ENCODE data around the gene IL10RA.
A peak's percentile ranks its signal among the peaks of the same experiment; 100 is the strongest.
"Not testable (repeated sequence)": the region's sequence is repeated elsewhere in the genome, so short reads cannot be mapped to it uniquely, and the experiment has no call there.

Gene IL10RA

DNA sequence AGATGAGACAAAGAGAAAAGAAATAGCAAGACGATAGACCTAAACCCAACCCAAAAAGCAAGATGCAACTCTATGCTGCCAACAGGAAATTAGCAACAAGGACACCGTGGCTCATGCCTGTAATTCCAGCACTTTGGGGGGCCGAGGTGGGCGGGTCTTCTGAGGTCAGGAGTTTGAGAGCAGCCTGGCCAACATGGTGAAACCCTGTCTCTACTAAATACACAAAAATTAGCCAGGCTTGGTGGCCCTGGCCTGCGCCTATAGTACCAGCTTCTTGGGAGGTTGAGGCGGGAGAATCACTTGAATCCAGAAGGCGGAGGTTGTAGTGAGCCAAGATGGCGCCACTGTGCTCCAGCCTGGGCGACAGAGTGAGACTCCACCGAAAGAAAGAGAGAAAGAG lies 24.3 kb upstream of the IL10RA start:
- DNase-seq (ENCODE audit: low read depth) = no peak

DNA sequence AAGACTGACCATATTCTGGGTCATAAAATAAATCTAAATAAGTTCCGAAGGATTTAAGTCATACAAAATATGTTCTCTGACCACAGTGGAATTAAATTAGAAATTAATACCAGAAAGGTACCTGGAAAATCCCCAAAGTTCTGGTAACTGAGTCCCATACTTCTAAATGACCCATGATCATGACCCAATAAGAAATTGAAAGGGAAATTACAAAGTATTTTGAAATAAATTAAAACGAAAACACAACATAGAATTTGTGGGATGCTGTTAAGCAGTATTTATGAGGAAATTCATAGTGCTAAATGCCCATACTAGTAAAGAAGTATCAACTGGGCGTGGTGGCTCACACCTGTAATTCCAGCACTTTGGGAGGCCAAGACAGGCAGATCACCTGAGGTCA lies 23.4 kb upstream of the IL10RA start:
- DNase-seq (ENCODE audit: low read depth) = no peak

DNA sequence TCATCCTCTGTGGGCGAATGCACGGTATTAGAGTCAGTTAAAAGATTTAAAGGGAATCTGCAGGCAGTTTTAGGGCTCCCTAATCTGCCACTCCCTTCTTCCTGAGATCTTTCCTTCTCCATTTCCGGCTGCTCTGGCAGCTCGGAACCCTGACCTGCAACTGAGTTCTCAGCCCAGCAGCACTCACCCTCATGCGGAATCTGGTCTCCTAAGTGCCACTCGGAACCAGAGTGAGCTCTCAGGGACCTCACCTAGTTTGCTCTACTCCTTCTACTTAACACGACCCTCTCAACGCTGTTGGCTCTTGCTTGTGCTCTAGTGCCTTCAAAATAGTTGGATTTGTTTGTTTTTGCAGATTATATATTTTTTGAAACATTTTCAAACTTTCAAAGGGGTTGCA lies 19.3 kb upstream of the IL10RA start:
- DNase-seq (ENCODE audit: low read depth) = no peak

DNA sequence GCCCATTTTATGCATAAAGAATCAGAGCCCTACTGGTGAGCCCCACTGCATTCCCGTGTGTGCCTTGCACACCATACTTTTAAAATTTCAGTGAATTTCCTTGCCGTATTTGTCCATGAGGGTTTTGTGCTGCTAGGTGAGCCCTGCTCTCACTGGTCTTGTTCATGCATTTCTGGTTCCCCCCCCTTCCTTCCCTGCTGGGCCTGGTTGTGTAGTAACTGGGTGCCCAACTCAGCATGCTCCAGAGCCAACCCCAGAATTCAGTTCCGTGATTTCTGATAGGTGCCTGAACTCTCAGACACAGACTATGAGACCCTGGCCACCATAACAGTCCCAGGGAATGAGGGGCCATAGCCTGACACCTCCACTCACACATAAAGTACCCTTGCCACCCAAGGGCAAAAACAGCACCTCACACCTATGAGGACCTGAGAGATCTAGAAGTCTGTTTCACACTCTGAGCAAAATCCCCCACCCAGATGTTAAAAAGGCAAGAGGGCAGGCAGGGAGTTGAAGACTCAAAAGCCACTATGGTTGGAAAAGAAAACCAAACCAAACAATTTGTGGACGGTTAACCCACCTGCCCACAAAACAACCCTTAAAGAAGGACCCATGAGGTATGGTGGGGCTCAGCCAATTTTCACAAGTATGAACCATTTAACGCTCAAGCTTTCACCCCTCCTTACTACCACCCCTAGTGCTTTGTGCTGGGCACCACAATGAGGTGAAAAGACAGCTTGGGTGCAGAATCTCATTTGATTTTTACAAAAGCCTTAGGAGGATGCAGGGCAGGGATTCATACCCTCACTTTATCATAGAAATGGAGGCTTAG lies 16.8 kb upstream of the IL10RA start:
- DNase-seq (ENCODE audit: low read depth) = no peak

DNA sequence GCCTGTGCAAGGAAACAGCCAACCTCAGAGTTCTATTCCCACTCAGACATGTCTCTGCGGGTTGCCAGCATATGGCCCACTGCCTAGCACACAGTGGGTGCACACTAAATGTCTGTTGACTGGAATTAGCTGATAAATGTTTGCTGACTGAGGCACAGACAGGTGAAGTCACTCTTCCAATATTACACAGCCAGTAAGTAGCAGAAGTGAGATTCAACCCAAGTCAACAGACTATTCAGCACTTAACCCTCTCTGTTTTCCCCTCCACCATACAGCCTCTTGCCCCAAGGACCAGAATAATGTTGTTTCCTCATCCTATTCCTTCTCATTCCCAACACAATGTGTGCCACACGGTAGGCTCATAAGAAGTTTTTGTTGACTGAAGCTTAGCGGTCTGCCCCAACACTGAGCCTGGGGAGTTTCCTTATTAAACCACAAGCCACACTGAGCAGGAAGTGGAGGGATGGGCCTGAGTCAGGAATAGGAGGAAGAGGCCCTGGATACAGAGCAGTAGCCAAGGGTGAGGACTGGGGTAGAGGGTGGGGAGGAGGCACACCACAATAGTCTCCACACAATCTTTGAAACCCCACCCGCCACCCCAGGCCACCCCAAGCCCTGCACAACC lies 15.7 kb upstream of the IL10RA start:
- DNase-seq (ENCODE audit: low read depth) = no peak

DNA sequence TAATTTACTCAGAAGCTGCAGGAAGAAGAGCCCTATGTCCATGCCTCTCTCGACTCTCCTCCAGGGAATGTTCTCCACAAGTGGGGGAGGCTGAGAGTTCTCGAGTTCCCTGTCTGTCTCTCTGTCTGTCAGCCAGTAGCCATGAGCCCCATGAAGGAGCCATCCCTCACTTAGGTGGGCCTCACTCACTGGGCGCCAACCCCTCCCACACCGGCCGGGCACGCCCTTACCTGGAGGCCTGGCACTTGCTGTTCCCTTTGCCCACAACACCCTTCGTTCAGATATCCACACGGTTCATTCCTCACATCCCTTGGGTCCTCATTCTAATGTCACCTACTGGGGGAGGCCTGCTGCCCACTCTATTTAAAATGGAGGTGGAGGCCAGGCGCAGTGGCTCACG lies 14.2 kb upstream of the IL10RA start:
- no peak for DNase-seq (ENCODE audit: low read depth)

DNA sequence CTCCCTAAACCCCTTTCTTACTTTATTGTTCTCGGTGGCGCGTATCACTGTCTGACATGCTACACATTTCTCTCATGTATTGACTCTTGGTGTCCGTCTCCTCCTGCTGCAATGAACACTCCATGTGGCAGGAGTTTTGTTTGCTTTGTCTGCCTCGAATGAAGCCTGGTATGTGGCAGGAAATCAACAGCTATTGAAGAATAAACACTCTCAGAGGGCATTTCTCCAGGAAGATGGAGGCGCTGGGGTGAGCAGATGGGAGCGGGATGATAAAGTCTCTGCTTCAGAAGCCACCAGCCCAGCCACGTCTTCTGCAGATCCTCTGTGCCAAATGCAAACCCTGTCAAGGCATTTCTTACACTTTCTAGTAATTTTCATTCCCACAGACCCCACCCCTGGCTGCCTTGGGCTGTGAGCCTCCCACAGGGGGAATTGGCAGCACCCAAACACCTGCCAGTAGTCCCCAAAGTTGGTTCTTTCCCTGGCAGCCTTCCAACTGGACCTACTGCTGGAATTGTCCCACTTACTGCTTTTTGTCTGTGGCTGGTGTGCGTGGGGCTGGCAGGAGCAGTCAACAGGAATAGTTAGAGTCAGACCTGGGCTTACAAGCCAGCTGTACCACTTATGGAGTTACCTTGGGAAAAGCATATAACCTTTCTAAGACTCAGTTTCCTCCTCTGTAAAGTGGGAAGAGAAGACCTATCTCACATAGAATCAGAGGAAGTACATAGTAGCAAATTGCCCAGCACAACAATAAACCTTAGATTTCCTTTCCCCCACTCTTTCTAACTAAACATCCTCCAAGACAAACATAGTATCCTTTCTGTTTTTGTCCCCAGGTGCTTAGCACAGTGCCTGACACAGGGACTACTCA lies 13.3 kb upstream of the IL10RA start:
- no peak for DNase-seq (ENCODE audit: low read depth)

DNA sequence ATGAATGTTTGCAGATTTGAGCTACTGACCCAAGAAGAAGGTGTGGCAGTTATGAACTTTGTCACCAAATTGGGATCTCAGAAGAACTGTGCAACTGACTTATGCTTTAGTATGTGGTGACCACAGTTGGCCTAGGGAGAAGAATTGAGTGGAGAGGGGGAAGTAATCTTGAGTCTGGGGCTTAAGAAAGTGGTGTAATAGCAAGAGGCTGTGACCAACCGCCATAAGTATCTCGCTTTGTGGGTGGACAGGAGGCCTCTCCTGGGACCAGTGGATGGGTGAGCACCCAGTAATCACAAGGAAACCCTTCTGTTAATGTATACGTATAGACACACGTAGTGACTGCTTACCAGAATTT lies 12.7 kb upstream of the IL10RA start:
- DNase-seq (ENCODE audit: low read depth) = no peak

DNA sequence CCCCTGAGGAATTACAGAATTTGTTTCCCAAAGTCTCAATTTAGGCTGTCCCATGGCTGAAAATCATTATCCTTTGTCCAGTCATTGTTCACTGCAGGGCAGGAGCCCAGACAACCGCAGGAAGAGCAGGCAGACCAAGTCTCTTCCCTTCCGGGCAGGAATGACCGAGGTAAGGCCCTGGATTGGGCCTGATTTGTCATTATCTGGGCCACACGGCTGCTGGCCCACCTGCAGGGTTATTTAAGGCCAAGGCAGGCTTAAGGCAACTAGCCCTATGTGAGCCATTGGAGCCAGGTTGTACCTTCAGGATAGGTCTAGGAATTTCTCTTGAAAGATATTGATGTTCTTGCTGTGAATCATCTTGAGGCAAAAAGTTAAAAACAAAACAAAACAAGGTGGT lies 9.7 kb upstream of the IL10RA start:
- no peak for DNase-seq (ENCODE audit: low read depth)

DNA sequence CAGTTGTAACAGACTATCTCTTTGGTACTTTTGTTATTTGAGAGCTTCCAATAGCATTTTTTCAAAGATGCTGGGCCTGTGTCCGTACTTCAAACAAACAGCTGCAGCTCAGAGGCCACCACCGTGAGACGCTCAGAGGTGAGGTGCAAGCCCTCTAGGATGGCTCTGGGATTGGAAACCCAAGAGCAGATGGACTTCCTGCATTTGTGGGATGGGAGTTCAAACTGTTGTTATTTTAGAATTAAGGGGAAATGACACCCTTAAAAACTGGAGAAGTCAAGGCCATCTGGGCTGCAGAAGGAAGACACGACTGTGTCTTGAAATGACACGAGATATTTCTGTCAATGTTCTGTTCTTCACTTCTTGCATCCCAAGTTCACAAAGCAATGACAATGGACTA lies 9.2 kb upstream of the IL10RA start:
- no peak for DNase-seq (ENCODE audit: low read depth)

DNA sequence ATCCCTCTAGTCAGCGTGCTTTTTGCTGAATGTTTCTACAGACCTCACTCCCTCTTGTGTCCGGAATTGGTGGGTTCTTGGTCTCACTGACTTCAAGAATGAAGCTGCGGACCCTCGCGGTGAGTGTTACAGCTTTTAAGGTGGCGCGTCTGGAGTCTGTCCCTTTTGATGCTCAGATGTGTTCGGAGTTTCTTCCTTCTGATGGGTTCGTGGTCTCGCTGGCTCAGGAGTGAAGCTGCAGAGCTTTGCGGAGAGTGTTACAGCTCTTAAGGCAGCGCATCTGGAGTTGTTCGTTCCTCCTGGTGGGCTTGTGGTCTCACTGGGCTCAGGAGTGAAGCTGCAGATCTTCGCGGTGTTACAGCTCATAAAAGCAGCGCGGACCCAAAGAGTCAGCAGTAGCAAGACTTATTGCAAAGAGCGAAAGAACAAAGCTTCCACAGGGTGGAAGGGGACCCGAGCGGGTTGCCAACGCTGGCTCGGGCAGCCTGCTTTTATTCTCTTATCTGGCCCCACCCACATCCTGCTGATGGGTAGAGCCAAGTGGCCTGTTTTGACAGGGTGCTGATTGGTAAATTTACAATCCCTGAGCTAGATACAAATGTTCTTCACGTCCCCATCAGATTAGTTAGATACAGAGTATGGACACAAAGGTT lies 8.5 kb upstream of the IL10RA start:
- not testable (repeated sequence) for DNase-seq (ENCODE audit: low read depth)

DNA sequence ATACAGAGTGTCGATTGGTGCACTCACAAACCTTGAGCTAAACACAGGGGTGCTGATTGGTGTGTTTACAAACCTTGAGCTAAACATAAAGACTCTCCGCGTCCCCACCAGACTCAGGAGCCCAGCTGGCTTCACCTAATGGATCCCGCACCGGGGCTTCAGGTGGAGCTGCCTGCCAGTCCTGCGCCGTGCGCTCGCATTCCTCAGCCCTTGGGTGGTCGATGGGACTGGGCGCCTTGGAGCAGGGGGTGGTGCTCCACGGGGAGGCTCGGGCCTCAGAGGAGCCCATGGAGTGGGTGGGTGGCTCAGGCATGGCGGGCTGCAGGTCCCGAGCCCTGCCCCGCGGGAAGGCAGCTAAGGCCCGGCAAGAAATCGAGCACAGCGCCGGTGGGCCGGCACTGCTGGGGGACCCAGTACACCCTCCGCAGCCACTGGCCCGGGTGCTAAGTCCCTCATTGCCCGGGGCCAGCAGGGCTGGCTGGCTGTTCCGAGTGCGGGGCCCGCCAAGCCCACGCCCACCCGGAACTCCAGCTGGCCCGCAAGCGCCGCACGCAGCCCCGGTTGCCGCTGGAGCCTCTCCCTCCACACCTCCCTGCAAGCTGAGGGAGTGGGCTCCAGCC lies 7.8 kb upstream of the IL10RA start:
- not testable (repeated sequence) for DNase-seq (ENCODE audit: low read depth)

DNA sequence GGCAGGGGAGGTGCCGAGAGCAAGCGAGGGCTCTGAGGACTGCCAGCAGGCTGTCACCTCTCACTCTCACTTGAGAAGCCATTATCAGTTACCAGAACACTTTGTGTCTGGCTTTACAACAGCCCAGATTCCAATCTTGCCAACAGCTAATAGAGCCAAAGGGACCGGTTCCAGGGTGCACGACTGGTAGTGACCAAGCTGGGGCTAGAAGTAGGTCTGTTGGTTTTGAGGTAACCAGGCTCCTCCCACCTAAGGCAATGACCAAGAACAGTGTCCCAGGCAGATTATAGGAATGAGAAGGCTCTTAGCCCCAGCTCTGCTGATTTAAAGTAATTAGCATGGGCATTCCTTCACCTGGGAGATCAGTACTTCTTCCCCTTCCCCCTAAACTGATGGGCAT lies 7.2 kb upstream of the IL10RA start:
- DNase-seq (ENCODE audit: low read depth) = no peak

DNA sequence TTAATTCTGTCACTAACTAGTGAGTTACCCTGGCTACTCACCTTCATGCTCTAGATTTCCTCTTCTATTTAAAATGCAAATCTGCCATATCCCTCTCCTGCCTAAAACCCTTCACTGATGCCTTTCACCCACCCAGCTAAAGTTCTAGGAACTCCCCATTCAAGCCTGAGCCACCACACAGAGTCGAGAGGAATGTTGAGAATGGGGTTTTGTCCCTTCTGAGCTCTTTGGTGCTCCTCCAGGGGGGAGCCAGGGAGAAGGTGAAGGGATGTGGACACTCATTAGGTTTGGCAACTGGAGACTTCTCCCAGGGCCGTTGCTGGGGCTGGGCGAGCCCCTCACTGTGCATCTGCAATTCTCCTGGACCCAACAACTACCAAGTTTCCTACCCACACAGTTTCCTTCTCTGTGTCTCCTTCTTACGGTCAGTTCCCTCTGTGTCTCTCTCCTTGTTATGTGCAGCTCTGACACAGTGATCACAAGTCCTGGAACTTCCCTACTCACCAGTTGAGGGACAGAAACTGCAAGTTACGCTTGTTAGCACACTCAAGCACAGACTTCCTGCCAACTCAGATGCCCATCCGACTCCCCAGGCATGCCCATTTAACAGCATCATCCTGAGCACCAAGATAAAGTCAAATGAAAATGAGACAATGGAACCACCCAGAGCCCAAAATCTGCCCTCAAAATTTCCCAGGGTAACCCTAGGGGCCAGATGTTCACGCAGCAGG lies 6.5 kb upstream of the IL10RA start:
- no peak for DNase-seq (ENCODE audit: low read depth)

DNA sequence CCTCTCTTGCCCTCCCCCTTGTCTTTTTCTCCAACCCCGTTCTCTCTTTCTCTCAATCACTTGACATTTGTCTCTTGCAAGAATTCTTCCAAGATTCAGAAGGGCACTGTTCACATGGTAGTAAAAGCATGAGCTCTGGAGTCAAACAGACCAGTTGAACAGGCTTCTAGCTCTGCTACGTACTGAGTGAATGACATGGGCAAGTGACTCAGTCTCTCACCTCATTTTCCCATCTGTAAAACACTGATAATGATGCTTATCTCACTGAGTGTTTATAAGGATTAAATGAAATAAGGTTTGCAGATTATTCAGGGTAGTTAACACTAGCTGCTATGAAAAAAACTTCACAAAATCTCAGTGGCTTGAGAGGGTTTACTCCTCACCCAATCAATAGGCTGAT lies 5.9 kb upstream of the IL10RA start:
- DNase-seq (ENCODE audit: low read depth) = no peak

DNA sequence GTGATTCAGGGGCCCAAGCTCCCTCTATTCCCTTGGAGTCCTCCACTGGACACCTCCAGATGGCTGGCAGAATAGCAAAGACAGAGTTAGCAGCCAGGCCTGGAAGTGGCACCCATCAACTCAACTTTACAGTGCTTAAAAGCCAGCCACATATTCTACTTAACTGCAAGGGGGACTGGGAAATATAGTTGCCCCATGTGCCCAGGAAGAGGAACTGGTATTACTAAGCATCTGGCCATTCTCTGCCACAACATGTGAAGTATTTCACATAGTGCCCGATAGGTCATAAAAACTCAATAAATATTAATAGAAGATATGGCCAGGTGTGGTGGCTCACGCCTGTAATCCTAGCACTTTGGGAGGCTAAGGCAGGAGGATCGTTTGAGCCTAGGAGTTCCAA lies 5.5 kb upstream of the IL10RA start:
- no peak for DNase-seq (ENCODE audit: low read depth)

DNA sequence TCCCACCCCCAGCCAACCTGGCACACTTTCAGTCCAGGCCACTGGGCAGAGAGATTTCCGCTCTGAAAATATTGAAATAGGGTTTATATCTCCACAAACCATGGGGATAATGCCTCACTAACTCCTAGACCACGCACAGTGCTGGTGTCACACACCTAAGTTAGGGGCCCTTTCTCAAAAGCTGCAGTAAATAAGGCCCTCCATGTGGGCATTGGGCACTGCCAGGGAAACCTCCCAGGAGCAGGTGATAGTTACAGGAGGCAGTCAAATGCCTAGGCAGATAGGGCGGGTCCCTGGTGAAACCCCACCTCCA lies 3.1 kb upstream of the IL10RA start:
- DNase-seq (ENCODE audit: low read depth) = no peak

DNA sequence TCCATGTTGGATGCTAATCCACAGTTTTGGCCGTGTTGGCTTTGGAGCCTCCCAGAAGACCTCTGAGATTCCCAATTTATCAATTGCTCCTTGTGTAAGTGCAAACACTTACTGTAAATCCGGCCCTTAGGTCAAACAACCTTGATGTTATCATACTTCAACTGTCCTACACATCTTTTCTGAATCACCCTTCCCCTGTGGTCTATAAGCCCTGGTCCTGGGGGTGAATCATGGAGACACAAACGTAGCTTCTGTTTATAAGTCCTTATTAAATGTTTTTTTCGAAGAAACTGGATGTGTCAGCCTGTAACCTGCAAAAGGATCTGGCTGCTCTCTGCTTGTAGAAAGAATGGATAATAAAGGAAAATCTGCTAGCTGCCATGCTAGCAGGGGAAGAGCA lies 1.7 kb upstream of the IL10RA start:
- DNase-seq (ENCODE audit: low read depth) = no peak

DNA sequence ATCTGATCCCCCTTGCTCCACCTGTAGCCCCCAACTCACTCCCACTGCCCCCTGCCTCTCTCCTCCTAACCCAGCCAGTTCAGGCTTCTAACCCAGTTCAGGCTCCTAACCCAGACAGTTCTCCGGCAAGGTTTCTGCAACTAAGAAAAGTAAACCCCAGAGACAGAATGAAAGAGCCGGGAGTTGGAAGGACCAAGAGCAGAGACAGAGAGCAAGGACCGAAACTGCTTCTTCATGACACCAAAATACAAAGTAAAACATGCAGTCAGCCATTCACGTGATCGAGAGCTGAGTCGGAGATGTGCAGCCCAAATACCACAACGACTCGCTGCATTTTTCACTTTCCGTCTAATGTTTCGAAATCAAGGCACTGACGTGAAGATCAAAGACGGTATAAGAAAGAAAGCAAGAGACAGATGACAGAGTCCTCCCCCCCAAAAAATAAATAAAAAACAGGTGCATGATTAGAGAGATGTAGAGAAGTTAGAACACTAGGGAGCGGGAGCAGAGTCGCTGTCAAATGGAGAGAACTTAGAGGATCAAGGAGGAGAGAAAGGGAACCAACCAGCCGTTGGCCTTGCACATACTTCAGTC lies 884 bp downstream of the IL10RA start:
- DNase-seq (ENCODE audit: low read depth) = peak; percentile 16

DNA sequence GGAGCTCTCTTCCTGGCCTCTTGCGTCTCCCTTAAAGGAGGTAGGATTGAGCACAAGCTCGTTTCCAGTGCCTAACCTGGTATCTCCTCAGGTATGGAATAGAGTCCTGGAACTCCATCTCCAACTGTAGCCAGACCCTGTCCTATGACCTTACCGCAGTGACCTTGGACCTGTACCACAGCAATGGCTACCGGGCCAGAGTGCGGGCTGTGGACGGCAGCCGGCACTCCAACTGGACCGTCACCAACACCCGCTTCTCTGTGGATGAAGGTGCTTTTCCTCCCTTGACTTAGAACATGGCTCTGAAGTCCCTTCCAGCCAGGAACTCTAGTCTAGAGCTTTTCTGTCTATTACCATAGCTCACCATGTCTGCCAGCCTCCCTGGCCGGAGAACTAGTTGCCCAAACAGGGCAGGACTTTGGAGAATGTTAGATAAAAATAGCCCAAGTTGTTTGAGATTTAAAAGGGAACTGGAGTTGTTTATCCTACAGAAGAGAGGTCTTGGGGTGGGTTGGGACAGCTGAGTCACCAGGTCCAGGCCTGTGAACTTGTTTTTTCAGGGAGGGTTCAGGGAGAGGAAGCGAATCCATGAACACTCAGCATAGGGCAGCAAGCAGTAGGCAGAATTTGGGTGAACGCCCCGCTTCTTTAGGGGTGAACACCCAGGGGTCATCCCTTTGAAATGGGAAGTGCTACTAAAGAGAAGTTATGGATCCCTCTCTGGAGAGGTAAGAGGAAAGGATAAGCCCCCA lies 3.3 kb downstream of the IL10RA start:
- DNase-seq (ENCODE audit: low read depth) = no peak
